NCI-H1694 treated with DMSO at 0.1 percent for 48 hours (cell line): Measurements from ENCODE around the gene LHPP.

Experiments used
- DNase-seq: peaks from one replicate; lab custom pipeline; 2025; lab: John Stamatoyannopoulos, UW

The LHPP gene

DNA sequence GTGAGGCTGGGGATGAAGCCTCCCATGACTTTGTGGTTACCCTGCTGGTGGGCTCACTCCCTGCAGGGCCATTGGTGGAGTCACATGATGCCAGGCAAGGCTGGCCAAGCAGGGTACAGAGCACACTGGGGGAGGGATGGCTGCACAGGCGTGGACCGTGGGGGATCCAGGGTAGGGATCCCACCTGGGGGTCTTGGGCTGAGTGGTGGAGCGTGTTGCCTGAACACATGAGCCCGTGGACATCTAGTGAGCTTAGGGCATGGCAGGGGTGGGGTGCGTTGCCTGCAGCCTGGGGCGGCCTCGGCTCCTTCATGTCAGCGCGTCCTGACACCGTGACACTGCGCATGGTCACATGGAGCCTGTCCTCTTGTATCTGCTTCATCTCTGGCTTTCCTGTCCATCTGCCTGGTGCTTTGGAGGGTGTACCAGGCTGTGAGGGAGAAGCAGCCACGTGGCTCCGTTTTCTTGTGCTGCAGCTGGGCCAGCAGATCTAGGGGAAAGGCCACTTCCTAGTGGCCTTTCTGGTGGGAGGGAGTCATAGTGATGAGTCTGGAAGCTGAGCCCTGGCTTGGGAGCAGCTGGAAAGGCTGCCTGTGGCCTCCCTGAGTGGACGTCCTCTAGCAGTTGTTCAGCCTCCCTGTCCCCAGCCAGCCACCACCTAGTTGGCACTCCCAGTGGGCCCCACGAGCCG, 96.2 kb downstream of the LHPP start:
- no peak for DNase-seq

DNA sequence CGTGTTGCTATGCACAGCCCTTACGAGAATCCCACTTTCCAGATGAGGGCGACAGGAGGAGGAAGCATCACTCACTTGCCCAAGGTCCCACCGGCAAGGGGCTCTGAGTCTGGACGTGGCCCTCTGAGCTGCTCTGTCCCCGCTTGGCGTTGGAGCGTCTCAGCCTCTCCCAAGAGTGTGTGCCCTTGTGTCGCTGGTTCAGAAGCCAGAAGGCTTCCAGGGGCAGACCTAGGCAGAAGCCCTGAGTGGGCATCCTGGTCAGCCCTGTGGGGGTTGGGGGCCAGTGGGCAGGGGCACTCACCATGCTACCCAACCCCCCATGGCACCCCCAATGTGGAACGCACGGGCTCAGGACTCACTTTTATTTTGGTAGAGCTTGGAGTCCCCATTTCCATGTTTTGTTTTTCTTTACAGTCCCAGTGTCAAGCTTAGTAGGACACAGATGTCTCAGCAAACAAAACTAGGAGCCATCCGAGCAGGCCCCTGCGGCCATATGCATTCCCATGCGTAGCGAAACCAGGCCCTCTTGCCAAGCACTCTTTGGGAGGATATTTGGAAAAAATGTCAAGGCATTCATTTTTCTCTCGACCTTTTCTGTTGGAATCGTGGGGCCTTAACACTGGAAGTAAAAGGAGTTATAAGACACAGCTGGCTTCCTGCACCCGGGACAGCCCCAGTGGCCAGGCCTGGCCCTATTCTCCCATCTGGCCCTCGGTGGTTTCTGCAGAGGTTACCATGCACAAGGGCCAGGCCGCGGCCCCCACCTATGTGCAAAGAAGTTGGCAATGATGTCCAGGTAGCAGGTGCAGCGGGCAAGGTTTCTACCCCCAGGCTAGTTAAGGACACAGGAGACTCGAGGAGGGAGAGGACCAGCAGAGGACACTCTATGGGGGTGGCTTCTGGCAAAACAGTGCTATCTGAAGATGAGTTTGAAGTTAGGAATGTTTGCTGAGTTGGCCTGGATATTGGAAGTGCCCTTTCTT, 97.0 kb downstream of the LHPP start:
- no peak for DNase-seq

DNA sequence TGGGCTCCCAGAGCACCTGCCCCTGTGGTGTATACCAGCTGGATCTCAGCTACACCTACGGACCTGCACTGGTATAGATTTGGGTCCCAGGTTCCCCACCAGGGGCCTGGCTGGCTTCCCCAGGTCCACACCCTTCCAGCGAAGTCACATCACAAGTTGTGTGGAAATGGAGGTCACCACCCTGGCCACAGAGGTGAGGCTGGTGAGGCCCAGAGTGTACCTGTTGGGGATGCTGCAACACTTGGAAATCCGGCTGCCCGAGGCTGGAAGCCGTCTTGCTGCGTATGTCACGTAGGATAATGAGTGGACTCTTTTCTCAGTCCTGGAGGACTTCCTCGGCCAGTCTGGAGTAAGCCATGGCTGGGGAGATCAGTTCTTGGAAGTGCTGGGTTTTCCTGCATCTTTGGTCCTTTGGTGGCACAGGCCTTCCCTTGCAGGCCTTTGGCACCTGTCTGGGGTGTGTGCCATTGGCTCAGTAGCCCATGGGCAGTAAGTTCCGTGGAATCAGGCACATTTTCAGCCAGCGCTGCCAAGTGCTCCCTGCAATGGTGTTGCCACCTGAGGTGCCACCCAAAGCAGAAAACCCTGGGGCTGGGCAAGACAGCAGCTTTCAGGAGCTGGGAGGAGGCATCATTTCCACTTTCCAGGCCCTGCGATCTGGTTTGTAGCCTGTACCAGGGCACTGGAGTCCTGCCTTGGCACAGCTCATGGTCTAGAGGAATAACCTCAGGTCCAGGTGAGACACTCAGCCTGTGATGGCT, 97.9 kb downstream of the LHPP start:
- no peak for DNase-seq

DNA sequence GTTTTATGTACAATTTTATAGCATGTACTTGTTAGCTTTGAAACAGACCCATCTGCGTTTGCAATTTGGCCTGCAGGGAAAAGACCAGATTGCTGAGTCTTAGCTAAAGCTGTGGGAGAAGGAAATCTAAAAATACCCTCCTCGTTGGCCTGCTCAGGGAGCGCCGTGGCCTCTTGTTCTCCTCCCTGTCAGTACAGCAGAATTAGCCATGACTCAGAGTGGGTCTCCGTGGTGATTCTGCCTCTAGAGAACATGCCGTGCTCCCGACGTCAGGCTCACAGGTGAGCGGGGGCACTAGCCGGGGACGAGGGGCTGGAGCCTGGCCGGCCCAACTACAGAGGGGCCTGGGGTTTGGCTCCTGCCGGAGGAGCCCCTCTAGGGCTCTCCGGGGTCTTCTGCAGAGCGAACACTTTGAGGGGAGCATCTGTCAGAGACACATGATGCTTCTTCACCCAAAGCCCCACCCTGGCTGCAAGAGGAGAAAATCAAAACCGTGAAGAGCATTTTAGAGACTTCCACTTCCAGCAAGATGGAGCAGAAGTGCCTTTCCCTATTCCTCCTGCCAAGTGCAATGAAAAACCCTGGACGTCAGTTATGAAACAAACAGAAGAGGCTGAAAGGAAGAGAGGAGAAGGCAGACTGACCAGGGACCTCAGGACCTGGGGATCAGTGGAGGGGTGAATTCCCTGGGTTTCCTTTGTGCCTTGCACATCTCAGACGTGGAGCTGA, 98.9 kb downstream of the LHPP start:
- no peak for DNase-seq

DNA sequence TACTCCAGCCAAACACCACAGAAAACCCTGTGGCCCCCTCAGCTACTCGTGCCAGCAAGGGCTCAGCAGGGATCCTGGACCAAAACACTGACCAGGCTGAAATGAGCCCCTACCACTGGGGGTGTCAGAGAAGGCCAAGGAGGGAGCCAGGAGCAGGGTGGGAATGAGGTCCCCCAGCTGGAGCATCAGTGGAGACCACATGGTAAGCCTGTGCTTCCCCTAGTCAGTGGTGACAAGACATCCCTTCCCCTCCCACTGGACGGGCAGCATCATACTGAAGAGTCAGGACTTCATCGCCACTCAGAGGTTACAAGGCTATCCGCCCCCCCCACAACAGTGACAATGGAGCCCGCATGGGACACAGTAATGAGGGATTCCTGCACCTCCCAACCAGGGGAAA, 99.6 kb downstream of the LHPP start:
- no peak for DNase-seq

DNA sequence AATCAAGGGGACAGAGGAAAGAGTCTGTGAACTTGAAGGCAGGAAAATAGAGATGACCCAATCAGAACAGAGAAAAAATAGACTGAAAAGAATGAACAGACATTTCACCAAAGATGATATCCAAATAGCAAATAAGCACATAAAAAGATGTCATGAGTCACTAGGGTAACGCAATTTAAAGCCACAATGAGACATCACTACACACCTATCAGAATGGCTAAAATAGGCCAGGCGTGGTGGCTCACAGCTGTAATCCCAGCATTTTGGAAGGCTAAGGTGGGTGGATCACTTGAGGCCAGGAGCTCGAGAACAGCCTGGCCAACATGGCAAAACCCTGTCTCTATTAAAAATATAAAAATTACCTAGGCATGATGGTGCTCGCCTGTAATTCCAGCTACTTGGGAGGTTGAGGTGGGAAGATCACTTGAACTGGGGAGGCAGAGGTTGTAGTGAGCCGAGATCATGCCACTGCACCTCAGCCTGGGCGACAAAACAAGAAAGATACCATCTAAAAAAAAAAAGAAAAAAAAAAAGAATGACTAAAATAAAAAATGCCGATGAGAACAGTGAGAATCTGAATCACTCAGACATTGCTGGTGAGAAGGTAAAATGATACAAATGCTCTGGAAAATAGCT, 100.9 kb downstream of the LHPP start:
- DNase-seq, result no peak

DNA sequence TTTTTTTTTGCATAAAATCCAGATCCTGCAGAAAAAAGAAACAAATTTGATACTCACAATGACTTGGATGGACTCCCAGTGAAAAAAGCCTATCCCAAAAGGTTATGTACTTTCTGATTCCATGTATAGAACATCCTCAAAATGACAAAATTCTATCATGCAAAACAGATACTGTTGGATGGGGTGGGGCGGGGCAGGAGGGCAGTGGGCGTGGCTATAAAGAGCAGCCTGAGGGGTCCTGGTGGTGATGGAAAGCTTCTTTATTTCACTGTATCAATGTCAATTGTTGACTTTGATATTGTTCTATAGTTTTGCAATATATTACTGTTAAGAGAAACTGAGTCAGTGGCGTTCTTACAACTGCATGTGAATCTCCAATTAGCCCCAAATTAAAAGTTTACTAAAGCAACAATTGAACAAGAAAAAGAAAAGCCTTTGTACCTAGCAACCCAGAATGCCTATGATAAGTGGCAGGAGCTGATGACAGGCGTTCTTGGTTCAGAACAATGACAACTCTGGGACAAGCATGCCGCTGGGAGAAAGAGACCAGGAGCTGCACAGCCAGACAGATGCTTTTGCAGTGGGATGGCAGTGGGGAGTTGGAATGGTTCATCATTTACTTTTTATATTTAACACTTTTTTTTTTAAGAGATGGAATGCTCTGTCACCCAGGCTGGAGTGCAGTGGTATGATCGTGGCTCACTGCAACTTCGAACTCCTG, 101.9 kb downstream of the LHPP start:
- DNase-seq, result no peak

DNA sequence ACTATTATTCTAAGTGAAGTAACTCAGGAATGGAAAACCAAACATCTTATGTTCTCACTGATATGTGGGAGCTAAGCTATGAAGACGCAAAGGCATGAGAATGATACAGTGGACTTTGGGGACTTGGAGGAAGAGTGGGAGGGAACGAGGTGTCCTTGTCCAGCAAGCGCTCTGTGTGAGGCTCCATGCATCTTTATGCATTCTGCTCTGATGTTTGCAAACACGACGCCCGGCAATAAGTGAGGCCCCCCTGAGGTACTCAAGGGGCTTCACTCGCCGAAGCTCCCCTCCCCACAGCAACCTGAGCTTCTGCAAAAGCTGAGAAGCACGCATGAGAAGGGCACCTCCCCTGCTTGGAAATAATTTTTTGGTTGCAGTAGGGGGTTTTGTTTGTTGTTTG, 103.3 kb downstream of the LHPP start:
- no peak for DNase-seq

DNA sequence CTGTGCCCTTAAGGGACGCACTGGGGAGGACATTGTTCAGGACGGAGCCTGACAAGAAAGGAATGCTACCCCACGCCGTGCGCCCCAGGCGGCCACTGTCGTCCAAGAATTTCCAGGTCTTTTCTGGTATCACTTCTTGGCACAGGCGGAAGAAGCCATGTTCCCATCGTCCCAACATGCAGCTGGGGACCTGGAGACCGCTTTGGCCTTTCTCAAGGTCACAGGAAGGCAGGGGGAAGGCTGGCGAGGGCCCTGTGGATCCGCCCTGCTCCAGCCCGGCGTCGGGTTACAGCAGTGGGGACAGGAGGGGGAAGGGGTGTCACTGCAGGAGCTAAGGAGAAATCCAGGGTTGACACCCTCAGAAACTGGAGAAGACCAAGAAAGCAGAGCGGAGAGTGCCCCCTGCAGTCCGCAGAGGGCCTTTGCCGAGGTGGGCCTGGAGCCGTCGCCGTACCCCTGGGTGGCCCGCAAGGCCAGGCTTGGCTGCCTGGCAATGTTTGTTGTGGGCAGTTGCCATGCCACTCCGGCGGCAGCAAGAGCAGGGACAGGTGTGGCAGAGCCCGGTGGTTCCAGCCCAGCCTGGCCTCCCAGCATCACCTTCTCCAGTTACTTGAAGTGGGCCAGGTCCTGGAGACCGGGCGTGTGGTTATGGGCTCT, 104.1 kb downstream of the LHPP start:
- DNase-seq, result no peak

DNA sequence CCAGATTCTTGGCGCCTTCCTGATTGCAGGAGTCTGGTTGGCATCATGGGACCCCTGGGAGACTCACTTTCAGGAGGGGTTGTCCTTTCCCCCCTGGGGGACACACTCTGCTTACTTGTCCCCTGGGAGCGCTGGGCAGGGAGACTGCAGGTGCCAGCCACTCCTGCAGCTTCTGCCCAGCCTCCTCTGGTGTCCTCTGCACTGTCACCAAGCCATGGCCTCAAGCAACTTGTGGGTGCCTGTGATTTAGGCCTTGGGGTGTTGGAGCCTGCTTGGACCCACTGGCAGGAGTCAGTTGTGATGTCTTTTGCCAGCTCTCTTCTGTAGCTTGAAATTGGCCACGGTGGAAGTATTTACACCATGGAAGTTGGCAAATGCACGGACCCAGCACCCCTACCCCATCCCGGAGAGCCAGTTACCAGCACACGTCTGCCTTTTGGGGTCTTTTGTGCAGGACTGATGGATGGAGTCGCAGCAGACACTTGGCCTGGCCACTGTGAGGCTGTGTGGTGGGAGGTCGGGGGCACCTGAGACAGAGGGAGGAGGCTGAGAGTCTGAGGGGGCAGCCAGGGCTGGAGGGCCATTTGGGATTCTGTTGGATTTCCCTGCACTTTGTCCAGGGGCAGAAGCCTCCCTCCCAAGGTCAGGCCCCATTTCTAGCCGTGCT, 104.7 kb downstream of the LHPP start:
- no peak for DNase-seq

DNA sequence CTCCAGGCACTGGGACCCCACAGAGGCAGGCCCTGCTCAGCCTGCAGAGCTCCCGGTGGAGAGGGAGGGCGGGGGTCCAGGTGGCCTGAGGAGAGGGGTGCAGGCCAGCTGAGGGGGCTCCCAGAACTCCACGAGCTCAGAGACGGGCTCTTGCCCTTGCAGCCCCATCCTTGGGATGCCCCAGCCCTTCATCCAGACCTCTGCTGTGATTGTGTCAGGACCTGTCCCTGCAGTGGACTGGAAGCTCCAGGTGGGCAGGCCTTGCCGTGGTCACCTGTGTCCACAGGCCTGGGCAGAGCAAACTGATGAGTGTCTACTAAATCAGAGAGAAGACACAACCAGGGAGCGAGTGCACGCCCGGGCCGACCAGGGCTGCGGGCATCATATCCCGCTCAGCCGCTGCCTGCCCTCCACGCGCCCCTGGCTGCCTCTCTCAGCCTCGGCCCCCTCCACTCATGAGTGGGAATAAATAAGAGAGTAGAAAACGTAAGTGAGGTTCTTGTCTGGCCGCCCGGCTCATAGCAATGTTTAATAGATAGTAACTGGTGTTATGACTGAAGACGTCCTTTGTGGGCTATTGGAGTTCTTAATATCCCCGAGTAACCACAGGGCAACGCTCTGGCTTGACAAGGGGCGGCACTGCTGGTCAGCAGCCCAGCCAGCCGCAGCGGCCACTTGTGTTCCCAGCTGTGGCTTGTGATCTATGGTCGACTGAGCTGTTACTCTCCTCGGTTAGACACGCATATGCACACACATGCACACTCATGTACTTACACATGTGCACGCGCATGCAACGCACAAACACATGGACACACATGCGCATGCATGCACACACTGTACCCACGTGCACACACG, 105.6 kb downstream of the LHPP start:
- DNase-seq, result no peak

DNA sequence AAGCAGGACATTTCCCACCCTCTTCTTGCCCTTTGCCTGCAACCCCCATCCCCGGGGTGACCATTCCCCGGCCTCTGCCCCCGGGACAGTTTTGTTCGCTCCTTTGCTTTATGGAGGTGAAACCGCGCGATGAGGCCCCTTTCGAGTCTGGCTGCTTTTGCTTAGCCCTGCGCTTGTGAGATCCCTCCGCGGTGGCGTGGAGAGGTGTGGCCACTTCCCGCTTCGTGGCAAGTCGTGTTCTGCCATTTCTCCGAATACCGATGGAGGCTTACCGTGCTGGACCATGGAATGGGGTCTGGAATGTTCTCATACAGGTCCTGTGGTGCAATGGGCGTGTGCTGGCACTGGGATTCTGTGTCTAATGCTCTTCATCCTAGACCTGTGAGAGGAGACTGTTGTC, 106.7 kb downstream of the LHPP start:
- no peak for DNase-seq

DNA sequence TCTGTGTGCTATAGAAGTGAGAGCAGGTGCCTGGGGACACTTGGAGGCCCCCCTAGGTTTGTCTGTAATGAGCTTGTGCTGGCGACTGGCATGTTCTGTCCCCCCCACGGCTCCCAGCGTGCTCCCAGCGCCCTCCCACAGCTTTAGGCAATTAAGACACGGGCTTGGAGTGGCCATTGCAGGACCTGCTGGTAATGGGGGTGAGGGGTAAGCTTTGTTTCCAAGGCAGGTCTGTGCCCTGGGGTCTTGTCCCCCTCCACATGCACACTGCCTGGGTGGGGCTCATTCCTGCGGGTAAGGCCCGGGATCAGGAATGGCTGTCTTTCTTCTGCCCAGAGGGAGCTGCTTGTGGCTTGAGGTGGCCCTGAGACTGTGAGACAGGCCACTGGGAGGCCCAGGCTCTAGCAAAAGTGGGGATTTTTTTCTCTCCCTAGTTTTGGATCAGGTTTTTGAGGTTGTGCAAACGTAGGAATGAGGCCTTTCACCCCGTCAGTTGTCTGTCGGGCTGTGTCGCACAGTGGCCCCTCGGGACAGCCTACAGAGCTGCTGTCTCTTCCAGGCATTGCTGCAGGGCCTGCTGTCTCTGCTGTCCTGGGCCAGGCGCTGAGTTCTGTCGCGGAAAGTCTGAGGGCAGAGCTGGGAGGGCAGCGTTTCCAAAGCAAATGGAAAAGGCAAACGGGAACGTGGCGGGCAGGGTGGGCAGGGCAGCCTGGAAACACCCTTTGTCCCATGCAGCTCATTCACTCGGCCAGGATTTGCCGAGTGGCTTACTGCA, 107.4 kb downstream of the LHPP start:
- no peak for DNase-seq

DNA sequence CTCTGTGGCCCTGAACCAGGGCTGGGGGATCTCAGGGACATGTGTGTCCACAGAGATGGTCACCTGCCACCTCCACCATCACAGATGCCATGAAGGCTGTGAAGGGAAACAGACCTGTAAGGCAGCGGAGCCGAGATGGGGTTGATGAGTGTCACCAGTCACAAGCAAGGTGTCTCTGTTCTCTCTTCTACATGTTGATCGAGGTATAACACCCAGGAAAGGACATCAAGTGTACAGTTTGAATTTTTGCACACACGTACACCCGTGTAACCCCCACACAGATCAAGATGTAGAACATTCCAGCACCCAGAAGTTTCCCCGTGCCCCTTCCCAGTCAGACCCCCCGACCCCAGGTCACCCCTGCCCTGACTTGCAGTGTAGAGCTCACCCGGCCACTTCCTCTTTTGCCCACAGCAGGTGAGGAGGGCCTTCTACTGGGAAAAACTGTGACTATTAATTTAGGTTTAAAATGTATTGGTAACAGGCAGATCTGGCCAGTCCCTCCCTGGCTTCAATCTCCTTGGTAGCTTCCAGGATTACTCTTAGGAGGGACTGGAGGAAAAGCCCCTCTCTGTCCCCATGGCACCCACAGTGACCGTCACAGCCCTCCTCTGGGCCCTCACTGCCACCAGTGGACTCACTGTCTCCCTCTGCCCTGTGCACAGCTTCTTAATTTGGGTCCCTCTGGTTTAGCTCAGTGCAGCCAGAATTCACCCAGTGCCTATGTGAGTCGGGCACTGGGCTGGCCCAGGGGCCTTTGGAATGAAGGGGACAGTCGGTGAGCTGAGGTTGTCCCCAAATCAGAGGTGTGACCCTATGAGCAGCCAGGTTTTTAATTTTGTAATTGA, 108.2 kb downstream of the LHPP start:
- DNase-seq, result no peak

DNA sequence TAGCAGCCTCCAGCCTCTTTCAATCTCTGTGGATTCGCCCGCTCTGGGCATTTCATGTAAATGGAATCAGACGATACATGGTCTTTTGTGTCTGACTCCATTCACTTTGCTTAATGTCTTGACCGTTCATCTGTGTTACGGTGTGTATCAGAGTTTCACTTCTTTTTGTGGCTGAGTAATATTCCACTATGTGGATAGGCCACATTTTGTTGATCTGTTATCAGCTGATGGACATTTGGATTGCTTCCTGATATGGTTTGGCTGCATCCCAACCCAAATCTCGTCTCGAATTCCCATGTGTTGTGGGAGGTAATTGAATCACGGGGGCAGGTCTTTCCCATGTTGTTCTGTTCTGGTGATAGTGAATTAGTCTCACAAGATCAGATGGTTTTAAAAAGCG, 109.0 kb downstream of the LHPP start:
- DNase-seq, result no peak

DNA sequence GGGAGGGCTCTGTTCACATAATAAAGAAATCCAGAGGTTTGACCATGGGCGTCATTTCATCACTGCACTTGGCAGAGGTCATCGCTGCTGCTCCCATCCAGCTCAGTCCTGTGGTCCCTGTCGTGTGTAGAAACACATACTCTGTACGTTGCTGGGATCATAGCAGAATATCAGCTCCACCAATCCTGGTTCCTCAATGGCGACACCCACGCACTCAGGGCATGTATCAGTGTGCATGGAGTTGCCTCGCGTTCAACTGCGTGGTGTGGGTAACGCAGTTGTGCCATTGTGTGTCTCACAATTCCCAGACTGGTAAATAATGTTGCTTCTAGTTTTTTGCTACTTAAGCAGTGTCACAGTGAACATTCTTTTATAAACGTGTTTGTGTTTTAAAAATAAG, 111.1 kb downstream of the LHPP start:
- no peak for DNase-seq
